GM18507 (cell line): Measurements from ENCODE around the gene TM7SF2.
"Not testable (repeated sequence)": the region's sequence is repeated elsewhere in the genome, so short reads cannot be mapped to it uniquely, and the experiment has no call there.

ENCODE experiments used
- DNase-seq: peaks from one replicate; pipeline ENCODE4 v3.0.0; 2011; ENCODE audit warnings: low read depth; ENCODE audit not compliant: insufficient read length; ENCODE audit errors: extremely low spot score
- FAIRE-seq: peaks from 2 replicates; lab custom pipeline; 2011; peaks lifted over from hg19 to GRCh38; lab: Jason Lieb, UNC

TM7SF2 gene

DNA sequence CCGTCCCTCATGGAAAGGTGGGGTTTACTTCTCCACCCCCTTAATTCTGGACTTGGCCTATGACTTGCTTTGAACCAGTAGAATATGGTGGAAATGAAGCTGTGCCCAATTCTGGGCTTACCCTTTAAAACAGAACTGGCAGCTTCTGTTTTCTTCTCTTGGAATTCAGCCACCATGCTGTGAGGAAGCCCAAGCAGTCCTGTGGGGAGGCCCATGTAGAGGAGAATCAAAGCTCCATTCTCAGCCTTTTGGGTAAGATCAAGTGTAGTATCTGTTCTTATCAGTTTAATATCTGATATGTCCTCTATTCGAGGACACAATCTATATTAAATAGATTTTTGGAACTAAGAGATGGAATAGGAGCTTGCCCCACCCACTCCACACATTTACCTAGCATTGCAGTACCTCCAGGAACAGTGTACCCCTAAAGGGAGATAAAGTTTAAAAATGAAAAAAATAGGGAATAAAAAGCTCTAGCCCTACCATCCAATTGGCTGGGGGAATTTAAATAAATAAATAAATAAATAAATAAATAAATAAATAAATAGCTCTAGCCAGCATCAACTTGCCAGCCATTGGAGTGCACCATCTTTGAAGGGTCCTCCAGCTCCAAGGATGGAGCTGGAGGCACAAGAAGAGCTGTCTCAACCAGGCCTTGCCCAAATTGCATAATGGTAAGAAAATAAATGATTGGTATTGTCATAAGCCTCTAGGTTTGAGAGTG lies 35.8 kb downstream of the TM7SF2 start:
- FAIRE-seq = no peak
- no peak for DNase-seq

GRCh38 chr11:65148657-65149056 lies 37.0 kb downstream of the TM7SF2 start:
- no peak for DNase-seq
- FAIRE-seq = no peak

GRCh38 chr11:65150131-65150508 lies 38.4 kb downstream of the TM7SF2 start:
- FAIRE-seq, DNase-seq: not testable (repeated sequence)

- no peak for DNase-seq
- no peak for FAIRE-seq
These were observed 39.0 kb downstream of the TM7SF2 start for GRCh38 chr11:65150509-65151299.

- FAIRE-seq = no peak
- no peak for DNase-seq
These were observed 39.7 kb downstream of the TM7SF2 start for GRCh38 chr11:65151331-65151899.

DNA sequence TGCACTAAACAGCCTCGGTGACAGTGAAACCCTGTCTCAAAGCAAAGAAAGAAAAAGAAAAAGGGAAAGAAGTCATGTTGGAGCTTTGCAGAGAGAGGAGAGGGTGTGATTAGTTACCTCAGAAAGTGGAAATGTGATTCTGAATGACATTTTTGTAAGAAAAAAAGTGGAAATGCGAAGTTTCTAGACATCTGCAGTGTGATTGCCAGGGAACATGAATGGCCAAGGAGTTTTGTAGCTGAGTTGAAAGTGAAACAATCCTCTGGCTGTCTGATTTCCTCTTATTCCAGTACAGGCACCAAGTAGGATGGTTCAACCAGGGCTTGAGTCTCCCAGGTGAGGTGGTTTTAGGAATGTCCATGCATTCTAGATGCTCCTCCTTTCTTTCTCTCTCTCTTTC lies 40.5 kb downstream of the TM7SF2 start:
- no peak for DNase-seq
- no peak for FAIRE-seq

- DNase-seq = no peak
- FAIRE-seq = no peak
These were observed 44.6 kb downstream of the TM7SF2 start for GRCh38 chr11:65156256-65156655.

GRCh38 chr11:65156926-65157325 lies 45.3 kb downstream of the TM7SF2 start:
- no peak for DNase-seq
- no peak for FAIRE-seq

DNA sequence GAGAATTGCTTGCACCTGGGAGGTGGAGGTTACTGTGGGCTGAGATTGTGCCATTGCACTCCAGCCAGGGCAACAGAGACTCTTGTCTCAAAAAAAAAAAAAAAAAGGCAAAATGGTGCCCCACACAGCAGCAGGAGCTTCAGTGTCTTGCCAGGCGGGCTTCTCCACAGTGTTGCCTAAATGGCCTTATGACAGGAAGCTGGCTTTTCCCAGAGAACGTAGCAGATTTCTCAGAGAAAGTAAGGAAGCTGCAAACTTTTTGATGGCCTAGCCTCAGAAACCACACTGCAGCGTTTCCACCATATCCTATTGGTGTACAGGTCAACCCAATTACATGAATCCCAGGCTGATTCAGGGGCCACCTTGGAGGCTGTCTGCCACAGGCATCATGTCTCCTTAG lies 45.7 kb downstream of the TM7SF2 start:
- FAIRE-seq = no peak
- no peak for DNase-seq

- DNase-seq (no peak), FAIRE-seq (peak; percentile 78)
These were observed 47.3 kb downstream of the TM7SF2 start for GRCh38 chr11:65159012-65159411.

GRCh38 chr11:65160643-65161042 lies 49.0 kb downstream of the TM7SF2 start:
- FAIRE-seq (no peak), DNase-seq (no peak)

GRCh38 chr11:65163684-65164083 lies 52.0 kb downstream of the TM7SF2 start:
- DNase-seq = no peak
- FAIRE-seq = no peak
